Fibroblast of villous mesenchyme (primary cell): ENCODE results near the gene ATAD2B. TPM values are rescaled to one million over a fixed set of nuclear protein-coding genes. Genes with fewer than 3 reads are reported as not detected.
"Not testable (repeated sequence)": the region's sequence is repeated elsewhere in the genome, so short reads cannot be mapped to it uniquely, and the experiment has no call there.

ENCODE experiments used
- DNase-seq: peaks from one replicate; pipeline ENCODE4 v3.0.0-alpha.2; 2010; ENCODE audit warnings: low read depth
- H3K4me3 ChIP-seq: 2 replicates; pipeline ENCODE4 v1.5.1; 2011; ENCODE audit warnings: low read depth, mild to moderate bottlenecking, low read length
- total RNA-seq: library from RNA; depleted of rRNA; stranded (reverse); fragments of >200 nt; gene quantifications from 2 replicates; pipeline ENCODE4 v1.2.3, GENCODE V29; 2012
- TF ChIP-seq, protein P1 (sequence below): IDR thresholded peaks from 2 replicates; pipeline ENCODE4 v1.5.1; 2012; ENCODE audit warnings: low read depth, mild to moderate bottlenecking, low read length; ENCODE audit not compliant: insufficient read depth

The ATAD2B gene
- total RNA-seq, 1 donor: 16.0 TPM

DNA sequence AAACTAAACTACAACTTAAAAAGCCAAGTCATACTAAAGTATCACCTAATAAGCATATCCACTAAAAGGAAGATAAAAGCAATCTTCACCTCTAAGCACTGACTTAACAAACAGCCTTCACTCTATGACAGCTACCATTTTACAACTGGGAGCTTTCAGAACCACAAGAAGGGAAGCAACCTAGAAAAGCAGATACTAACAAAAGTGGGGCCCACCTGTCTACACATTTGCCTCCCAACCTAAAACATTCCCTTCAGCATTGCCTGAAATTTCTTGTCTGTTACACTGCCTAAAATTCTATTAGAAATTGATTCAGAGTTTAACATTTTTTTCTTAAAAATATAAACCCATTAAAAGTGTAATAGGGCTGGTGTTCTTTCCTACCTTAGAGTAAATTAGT is 172.0 kb downstream of the ATAD2B start:
- no peak overlapping the region for H3K4me3 ChIP-seq
- TF ChIP-seq, protein P1, sequence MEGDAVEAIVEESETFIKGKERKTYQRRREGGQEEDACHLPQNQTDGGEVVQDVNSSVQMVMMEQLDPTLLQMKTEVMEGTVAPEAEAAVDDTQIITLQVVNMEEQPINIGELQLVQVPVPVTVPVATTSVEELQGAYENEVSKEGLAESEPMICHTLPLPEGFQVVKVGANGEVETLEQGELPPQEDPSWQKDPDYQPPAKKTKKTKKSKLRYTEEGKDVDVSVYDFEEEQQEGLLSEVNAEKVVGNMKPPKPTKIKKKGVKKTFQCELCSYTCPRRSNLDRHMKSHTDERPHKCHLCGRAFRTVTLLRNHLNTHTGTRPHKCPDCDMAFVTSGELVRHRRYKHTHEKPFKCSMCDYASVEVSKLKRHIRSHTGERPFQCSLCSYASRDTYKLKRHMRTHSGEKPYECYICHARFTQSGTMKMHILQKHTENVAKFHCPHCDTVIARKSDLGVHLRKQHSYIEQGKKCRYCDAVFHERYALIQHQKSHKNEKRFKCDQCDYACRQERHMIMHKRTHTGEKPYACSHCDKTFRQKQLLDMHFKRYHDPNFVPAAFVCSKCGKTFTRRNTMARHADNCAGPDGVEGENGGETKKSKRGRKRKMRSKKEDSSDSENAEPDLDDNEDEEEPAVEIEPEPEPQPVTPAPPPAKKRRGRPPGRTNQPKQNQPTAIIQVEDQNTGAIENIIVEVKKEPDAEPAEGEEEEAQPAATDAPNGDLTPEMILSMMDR: no peak
- DNase-seq: no peak

DNA sequence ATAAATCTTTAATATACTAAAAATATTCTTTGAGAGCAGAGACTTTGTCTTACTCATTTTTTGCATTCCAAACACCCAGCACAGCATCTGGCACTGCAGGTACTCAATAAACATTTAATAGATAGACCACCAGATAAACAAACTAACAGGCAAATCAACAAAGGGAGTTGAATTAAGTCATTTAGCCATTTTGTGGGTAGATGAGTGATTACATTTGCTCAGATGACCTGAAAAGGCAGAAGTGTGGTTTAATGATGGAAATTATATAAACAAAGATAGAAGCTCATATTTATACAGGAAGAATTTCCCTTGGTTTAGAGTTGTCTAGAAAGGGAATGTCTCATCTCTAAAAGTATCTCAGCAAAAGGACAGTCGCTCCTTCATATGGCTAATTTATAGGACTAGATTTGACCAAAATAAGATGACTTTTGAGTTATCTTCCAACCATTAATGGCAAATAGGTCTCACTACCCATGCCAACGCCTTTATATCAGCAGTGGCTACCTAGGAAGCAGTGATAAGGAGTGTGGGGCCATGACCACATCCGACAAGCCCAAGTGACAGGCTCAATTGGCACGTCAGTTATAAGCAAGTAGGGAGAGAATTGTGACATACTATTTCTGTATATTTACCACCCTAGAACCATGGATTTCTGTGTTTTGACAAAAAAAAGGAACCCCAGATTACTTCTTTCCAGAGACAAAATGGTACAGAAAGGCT is 173.5 kb downstream of the ATAD2B start:
- DNase-seq: peak; percentile 4
- TF ChIP-seq, protein P1: no peak
- no peak overlapping the region for H3K4me3 ChIP-seq

DNA sequence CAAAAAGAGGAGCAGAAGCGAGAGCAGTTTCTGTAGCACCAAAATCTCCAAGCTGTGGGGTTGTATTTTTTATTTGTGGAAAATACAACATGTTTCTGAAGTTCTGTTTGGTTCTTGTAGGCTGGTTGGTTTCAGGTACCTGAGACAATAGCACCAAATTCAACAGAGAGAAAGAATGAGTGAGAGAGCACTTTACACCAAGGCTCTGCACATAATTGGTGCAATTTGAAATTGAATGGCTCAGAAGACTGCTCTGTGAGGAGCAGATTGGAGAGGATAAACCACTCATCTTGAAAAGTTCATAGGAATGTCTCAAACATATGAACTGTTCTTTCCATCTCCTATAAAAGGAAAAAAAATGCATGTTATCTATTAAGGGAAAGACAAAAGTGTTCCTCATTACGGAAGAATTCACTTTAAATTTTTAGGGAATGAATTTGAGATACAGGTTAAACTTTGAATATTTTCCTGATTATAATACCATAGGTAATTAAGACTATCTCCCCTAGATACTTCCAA is 175.1 kb downstream of the ATAD2B start:
- H3K4me3 ChIP-seq: no peak overlapping the region
- no peak for DNase-seq
- TF ChIP-seq, protein P1: no peak

DNA sequence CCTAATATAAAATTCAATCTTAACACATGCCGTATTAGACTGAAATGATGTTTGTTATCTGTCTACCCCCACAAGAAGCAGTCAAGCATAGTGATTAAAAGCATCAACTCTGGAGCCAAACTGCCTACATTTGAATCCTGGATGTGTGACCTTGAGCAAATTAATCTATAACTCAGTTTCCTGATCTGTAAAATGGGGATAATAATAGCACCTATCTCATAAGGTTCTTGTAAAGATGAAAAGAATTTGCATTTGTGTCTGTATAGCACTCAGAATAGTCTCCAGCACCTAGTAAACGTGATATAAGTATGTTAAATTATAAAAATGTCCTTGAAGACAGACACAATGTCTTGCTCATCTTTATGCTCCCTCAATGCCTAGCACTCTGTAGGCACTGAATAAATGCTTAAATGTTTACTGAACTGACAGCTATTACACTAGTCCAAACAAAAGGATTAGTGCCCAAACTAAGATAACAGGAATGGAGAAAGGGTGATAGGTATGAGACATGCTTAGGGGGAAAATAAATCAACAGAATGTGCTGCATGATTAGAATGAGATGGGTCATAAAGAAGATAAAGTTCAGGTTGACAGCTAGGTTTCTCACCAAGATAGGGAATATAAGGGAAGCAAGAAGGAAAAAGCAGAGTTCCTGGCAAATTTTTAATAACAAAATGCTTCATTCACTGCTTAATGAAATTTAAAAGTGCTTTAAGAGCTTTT is 180.6 kb downstream of the ATAD2B start:
- DNase-seq: no peak
- no peak overlapping the region for H3K4me3 ChIP-seq
- TF ChIP-seq, protein P1: no peak

DNA sequence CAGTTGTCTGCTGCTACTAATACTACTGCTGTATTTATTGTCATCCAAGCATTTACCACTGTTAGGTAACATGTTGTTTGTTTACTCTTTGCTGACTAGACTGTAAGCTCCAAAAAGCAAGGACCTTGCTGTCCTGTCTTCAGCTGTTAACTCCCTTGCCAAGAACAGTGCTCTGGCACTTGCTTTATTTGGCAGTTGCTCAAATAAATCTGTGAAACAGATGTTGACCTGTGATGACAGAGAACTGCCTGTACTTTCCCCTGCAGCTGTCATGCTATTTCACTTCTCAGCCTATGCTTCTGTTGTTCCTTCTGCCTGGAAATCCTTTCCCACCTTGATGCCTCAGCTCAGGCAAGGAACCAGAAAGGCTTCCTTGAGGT is 181.2 kb downstream of the ATAD2B start:
- peak; percentile 75 for DNase-seq
- no peak overlapping the region for H3K4me3 ChIP-seq
- TF ChIP-seq, protein P1: no peak

DNA sequence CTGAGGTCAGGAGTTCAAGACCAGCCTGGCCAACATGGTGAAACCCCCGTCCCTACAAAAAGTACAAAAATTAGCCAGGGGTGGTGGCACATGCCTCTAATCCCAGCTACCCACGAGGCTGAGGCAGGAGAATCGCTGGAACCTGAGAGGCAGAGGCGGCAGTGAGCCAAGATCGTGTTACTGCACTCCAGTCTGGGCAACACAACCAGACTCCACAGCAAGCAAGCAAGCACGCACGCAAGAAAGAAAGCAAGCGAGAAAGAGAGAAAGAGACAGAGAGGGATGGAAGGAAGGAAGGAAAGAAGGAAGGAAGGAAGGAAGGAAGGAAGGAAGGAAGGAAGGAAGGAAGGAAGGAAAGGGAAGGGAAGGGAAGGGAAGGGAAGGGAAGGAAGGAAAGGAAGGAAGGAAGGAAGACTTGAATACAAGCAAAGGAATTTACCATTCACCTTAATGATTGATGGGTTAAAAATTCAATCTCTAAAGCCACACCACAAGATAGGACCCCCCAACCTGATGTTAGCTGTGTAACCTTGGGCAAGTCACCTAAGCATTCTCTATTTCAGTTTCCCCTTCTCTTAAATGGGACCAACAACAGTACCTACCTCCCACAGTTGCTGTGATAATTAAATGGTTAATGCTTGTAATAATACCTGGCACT is 181.7 kb downstream of the ATAD2B start:
- no peak for DNase-seq
- H3K4me3 ChIP-seq: no peak overlapping the region
- TF ChIP-seq, protein P1: no peak

DNA sequence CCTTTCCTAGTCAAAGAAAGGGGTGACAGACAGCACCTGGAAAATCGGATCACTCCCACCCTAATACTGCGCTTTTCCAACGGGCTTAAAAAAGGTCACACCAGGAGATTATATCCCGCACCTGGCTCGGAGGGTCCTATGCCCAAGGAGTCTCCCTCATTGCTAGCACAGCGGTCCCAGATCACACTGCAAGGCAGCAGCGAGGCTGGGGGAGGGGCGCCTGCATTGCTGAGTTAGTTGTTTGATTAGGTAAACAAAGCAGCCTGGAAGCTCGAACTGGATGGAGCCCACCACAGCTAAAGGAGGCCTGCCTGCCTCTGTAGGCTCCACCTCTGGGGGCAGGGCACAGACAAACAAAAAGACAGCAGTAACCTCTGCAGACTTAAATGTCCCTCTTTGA is 190.1 kb downstream of the ATAD2B start:
- DNase-seq, H3K4me3 ChIP-seq: not testable (repeated sequence)
